ENCODE results near the gene SLC34A1. TPM values are rescaled to one million over a fixed set of nuclear protein-coding genes. Genes with fewer than 3 reads are reported as not detected.

SLC34A1 gene
- total RNA-seq, 1 donor from 2014 or later, result 0.16 TPM

DNA sequence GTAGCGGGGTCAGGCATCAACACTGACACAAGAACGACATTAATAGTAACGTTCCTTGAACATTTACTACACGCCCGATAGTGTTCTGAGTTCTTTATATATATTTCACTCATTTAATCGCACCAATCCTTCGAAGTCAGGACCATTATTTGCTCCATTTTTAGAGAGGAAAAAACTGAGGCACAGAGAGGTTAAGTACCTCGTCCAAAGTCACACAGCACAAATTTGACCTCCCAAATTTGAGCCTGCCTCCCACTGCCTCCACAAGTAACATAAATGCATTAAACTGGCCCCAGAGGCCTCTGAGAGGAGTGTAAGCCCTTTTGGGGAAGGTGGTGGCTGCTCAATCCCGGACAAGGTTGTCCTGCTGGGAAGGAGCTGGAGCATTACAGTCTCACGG, 20.7 kb upstream of the SLC34A1 start:
- no peaks in the 10 kb centered on the region for H3K9me3 Mint-ChIP-seq
- TF ChIP-seq, protein P1, sequence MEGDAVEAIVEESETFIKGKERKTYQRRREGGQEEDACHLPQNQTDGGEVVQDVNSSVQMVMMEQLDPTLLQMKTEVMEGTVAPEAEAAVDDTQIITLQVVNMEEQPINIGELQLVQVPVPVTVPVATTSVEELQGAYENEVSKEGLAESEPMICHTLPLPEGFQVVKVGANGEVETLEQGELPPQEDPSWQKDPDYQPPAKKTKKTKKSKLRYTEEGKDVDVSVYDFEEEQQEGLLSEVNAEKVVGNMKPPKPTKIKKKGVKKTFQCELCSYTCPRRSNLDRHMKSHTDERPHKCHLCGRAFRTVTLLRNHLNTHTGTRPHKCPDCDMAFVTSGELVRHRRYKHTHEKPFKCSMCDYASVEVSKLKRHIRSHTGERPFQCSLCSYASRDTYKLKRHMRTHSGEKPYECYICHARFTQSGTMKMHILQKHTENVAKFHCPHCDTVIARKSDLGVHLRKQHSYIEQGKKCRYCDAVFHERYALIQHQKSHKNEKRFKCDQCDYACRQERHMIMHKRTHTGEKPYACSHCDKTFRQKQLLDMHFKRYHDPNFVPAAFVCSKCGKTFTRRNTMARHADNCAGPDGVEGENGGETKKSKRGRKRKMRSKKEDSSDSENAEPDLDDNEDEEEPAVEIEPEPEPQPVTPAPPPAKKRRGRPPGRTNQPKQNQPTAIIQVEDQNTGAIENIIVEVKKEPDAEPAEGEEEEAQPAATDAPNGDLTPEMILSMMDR (conservative IDR thresholded peaks at IDR 0.05), result no peak
- H3K4me3 Mint-ChIP-seq, result peak overlapping the region; percentile 31
- DNase-seq (ENCODE audit: low read depth, low spot score), result no peak
- no peaks in the 10 kb centered on the region for H3K36me3 Mint-ChIP-seq (ENCODE audit: low read depth)
- peaks cover 14% of the 10 kb centered on the region for H3K4me1 Mint-ChIP-seq
- no peak overlapping the region for H3K27ac Mint-ChIP-seq (ENCODE audit: unreplicated experiment)
- H3K27me3 Mint-ChIP-seq (ENCODE audit: low read depth), result peaks cover 18% of the 10 kb centered on the region

DNA sequence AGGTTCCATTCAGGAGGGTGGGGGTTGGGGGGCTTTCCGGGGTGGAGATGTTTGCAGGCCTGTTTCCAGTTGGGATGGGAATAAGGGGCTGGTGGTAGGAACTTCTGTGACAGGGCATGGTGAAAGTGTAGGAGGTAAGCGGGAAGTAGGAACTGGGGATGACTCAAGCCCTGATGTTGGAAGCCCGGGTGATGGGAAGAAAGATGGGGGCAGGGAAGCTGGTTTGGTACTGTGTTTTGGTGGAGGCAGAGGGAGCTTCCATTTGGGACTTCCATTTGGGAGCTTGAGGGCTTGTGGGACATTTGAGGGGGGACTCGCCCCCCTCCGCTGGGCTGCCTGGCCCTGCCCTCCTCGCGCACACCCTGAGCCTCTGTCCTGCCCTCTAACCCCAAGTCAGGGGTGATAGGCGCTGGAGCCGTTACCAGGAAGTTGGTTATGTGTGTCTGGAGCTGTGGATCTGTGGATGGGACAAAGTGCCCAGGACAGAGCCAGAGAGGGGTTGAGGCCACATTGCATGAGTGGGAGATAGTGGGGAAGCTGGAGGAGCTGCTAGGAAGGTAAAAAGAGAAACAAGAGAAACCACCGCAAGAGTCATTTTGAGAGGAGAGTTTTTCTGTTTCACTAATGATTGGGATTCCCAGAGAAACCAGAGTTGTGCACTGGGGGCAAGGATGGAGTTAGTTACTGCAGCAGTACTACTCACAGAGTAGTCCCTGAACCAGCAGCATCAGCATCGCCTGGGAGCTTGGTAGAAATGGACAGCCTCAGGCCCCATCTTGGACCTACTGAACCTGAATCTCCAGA, 19.9 kb upstream of the SLC34A1 start:
- Mint-ChIP-seq H3K27me3 (ENCODE audit: low read depth) (peaks cover 22% of the 10 kb centered on the region), H3K27ac (ENCODE audit: unreplicated experiment) (no peak overlapping the region), H3K4me3 (peak overlapping the region; percentile 66), H3K36me3 (ENCODE audit: low read depth) (no peaks in the 10 kb centered on the region), H3K9me3 (no peaks in the 10 kb centered on the region), H3K4me1 (peaks cover 20% of the 10 kb centered on the region)
- TF ChIP-seq, protein P1 (conservative IDR thresholded peaks at IDR 0.05), result no peak
- no peak for DNase-seq (ENCODE audit: low read depth, low spot score)

DNA sequence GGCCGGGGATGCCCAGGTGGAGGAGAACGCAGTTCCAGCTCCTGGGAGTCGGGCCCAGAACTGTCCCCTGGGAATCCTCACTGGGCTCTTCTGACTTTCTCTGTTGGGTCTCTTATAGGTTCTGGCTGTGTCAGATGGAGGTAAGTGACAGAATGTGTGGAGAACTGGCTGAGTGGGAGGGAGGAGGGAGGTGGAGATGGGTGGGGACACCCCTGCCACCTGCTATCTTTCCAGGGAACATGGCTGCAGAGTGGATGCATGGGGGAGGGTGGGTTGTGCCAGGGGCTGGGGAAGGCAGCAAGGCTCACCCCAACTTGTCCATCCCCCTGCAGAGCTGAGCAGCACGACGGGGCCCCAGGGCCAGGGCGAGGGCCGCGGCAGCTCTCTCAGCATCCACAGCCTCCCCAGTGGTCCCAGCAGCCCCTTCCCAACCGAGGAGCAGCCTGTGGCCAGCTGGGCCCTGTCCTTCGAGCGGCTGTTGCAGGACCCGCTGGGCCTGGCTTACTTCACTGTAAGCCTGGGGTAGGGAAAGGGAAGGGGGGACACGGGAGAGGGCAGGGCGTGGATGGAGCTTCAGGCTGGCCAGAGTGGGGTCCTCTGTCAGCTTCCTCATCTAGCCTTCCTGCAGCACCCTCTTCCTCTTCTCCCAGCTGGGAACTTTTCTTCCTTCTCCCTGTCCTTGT, 18.2 kb upstream of the SLC34A1 start:
- TF ChIP-seq, protein P1 (conservative IDR thresholded peaks at IDR 0.05), result no peak
- H3K27ac Mint-ChIP-seq (ENCODE audit: unreplicated experiment), result no peak overlapping the region
- no peaks in the 10 kb centered on the region for H3K9me3 Mint-ChIP-seq
- H3K4me1 Mint-ChIP-seq, result peaks cover 21% of the 10 kb centered on the region
- H3K4me3 Mint-ChIP-seq, result no peak overlapping the region
- no peak for DNase-seq (ENCODE audit: low read depth, low spot score)
- H3K36me3 Mint-ChIP-seq (ENCODE audit: low read depth), result no peaks in the 10 kb centered on the region
- H3K27me3 Mint-ChIP-seq (ENCODE audit: low read depth), result peaks cover 17% of the 10 kb centered on the region

DNA sequence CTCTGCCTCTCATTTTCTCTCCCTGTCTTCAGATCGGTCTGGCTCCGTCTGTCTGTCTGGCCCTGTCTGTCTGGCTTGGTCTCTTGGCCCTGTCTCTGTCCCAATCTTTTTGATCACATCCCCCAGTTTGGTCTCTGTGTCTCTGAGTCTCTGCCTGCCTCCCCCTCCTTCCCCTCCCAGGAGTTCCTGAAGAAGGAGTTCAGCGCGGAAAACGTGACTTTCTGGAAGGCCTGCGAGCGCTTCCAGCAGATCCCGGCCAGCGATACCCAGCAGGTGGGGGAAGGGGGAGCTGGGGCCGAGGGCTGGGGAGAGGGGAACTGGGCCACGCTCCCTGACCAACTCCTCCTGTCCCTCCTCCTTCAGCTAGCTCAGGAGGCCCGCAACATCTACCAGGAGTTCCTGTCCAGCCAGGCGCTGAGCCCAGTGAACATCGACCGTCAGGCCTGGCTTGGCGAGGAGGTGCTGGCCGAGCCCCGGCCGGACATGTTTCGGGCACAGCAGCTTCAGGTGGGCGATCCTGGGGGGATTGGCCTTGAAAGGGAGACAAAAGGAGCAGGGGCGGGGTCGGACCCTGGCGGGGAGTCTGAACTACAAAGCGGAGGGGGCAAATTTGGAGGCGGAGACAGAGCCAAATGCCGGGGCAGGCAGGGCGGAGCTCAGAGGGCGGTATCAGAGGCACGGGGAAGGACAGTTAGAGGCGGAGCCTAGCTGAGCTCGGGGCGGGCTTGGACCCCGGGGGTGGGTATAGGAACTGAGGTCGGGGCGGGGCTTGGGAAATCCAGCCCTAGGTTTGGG, 17.5 kb upstream of the SLC34A1 start:
- Mint-ChIP-seq H3K36me3 (ENCODE audit: low read depth) (no peaks in the 10 kb centered on the region), H3K27me3 (ENCODE audit: low read depth) (peaks cover 17% of the 10 kb centered on the region), H3K4me1 (peaks cover 26% of the 10 kb centered on the region), H3K9me3 (no peaks in the 10 kb centered on the region), H3K27ac (ENCODE audit: unreplicated experiment) (peak overlapping the region; percentile 95), H3K4me3 (peak overlapping the region; percentile 92)
- DNase-seq (ENCODE audit: low read depth, low spot score), result peak; percentile 85
- TF ChIP-seq, protein P1 (conservative IDR thresholded peaks at IDR 0.05), result no peak

DNA sequence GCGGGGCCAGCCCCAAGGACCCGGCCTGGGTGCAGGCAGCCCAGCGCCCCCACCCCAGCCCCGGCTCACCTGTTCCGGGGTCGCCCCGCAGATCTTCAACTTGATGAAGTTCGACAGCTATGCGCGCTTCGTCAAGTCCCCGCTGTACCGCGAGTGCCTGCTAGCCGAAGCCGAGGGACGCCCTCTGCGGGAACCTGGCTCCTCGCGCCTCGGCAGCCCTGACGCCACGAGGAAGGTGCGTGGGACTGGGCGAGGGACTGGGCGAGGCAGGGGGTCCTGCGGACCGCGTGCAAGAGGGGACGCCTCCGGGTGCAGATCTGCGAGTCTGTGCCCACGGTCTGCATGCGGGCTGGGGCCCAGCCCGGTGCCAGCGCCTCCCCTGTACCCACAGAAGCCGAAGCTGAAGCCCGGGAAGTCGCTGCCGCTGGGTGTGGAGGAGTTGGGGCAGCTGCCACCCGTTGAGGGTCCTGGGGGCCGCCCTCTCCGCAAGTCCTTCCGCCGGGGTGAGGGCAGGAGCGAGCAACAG, 16.8 kb upstream of the SLC34A1 start:
- TF ChIP-seq, protein P1 (conservative IDR thresholded peaks at IDR 0.05), result no peak
- no peak for DNase-seq (ENCODE audit: low read depth, low spot score)
- no peak overlapping the region for H3K27ac Mint-ChIP-seq (ENCODE audit: unreplicated experiment)
- peaks cover 15% of the 10 kb centered on the region for H3K27me3 Mint-ChIP-seq (ENCODE audit: low read depth)
- H3K4me3 Mint-ChIP-seq, result peak overlapping the region; percentile 92
- H3K36me3 Mint-ChIP-seq (ENCODE audit: low read depth), result no peaks in the 10 kb centered on the region
- peaks cover 26% of the 10 kb centered on the region for H3K4me1 Mint-ChIP-seq
- H3K9me3 Mint-ChIP-seq, result no peaks in the 10 kb centered on the region
